ENCODE measurements around the gene BOD1.

GRCh38 chr5:173562451-173562850, 54.0 kb downstream of the BOD1 start:
- TF ChIP-seq, protein P1, sequence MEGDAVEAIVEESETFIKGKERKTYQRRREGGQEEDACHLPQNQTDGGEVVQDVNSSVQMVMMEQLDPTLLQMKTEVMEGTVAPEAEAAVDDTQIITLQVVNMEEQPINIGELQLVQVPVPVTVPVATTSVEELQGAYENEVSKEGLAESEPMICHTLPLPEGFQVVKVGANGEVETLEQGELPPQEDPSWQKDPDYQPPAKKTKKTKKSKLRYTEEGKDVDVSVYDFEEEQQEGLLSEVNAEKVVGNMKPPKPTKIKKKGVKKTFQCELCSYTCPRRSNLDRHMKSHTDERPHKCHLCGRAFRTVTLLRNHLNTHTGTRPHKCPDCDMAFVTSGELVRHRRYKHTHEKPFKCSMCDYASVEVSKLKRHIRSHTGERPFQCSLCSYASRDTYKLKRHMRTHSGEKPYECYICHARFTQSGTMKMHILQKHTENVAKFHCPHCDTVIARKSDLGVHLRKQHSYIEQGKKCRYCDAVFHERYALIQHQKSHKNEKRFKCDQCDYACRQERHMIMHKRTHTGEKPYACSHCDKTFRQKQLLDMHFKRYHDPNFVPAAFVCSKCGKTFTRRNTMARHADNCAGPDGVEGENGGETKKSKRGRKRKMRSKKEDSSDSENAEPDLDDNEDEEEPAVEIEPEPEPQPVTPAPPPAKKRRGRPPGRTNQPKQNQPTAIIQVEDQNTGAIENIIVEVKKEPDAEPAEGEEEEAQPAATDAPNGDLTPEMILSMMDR (IDR thresholded peaks at IDR 0.05) = no peak
- TF ChIP-seq POLR2A (IDR thresholded peaks at IDR 0.05) (no peak), EP300 (IDR thresholded peaks at IDR 0.05) (no peak)

Data from gastroesophageal sphincter (tissue), 3 donors.